ENCODE data around the gene MAPK6.

- no peak for TF ChIP-seq CTCF (IDR thresholded peaks at IDR 0.05; ENCODE audit: low read depth, low read length)
- no peak for TF ChIP-seq EZH2phosphoT487 (IDR thresholded peaks at IDR 0.05; ENCODE audit: low read depth)
Observed at GRCh38 chr15:52082197-52083036, 63.4 kb downstream of the MAPK6 start.

Data from OCI-LY3 (cell line).